HepG2 (cell line): ENCODE measurements around the gene EGF. TPM values are rescaled to one million over a fixed set of nuclear protein-coding genes. Genes with fewer than 3 reads are reported as not detected.

Experiments used
- ATAC-seq: fragments of 200-7000 bp; cut with Tn5 transposase; 3 replicates; pipeline ENCODE4 v1.9.1; 2020; ENCODE audit warnings: mild to moderate bottlenecking, moderate library complexity
- BruUV-seq: library from RNA; stranded (reverse); fragments of 400-500 nt; replicated peaks from 2 replicates; lab custom pipeline; 2021; lab: Mats Ljungman, UMichigan
- CTCF ChIA-PET: fragments of 300-600 bp; formaldehyde crosslinking; extraction: SDS; loops from one replicate; lab custom pipeline; 2021; ENCODE audit warnings: low total read pairs, inconsistent platforms, low intra/inter-chr PET ratio; lab: Yijun Ruan, JAX
- POLR2A ChIA-PET: fragments of 350-600 bp; sonication (Branson Sonifier 250); formaldehyde crosslinking; loops from one replicate; lab custom pipeline; 2020; ENCODE audit warnings: antibody characterized with exemption, inconsistent platforms; lab: Yijun Ruan, JAX
- DNase-seq: peaks from one replicate; pipeline ENCODE4 v3.0.0-alpha.2; 2015; ENCODE audit warnings: low spot score
- FAIRE-seq: peaks from 3 replicates; lab custom pipeline; 2011; peaks lifted over from hg19 to GRCh38; lab: Jason Lieb, UNC
- H2AFZ ChIP-seq: one replicate; pipeline ENCODE4 v1.6.1; 2011; ENCODE audit warnings: low read length, inconsistent platforms
- H3K27ac ChIP-seq: fragments of 300-600 bp; 3 replicates; pipeline ENCODE4 v1.8.0; 2011; ENCODE audit warnings: mixed run types, mild to moderate bottlenecking, mixed read lengths, low read length, inconsistent platforms; ENCODE audit not compliant: insufficient read depth; ENCODE audit errors: extremely low read length
- H3K27me3 ChIP-seq, 2 experiments: fragments of 200-600 bp in 1 of 2; 2 replicates in 1 of 2; 3 replicates in 1 of 2; pipeline versions ENCODE4 v1.6.0 to v1.8.0; 2011; ENCODE audit warnings: low read length in 2 of 2, mild to moderate bottlenecking in 2 of 2, moderate library complexity in 2 of 2, inconsistent platforms in 1 of 2; ENCODE audit not compliant: insufficient read depth in 2 of 2, control insufficient read depth in 1 of 2
- H3K36me3 ChIP-seq, 2 experiments: fragments of 200-600 bp in 1 of 2; replicated peaks in 1 of 2; 2 replicates in 1 of 2; 3 replicates in 1 of 2; pipeline versions ENCODE4 v1.5.1 to v1.8.0; 2011; ENCODE audit warnings: low read length in 2 of 2, inconsistent platforms in 1 of 2; ENCODE audit not compliant: insufficient read depth in 2 of 2, control insufficient read depth in 1 of 2
- H3K4me1 ChIP-seq: 2 replicates; pipeline ENCODE4 v1.5.1; 2012; ENCODE audit warnings: low read length, inconsistent platforms; ENCODE audit not compliant: insufficient read depth
- H3K4me2 ChIP-seq: 2 replicates; pipeline ENCODE4 v1.6.0; 2011; ENCODE audit warnings: low read depth, low read length, inconsistent platforms
- H3K4me3 ChIP-seq, 3 experiments: fragments of 200-600 bp in 1 of 3; sonication (generic), shearing (Covaris generic) in 1 of 3; replicated peaks in 1 of 3; 2 replicates each; pipeline ENCODE4 v1.5.1; 2011 to 2016; ENCODE audit warnings: low read length in 3 of 3, inconsistent platforms in 2 of 3, low read depth in 2 of 3, mild to moderate bottlenecking in 2 of 3, control low read depth in 1 of 3, mixed read lengths in 1 of 3; ENCODE audit not compliant: insufficient read depth in 1 of 3
- H3K79me2 ChIP-seq: one replicate; pipeline ENCODE4 v1.6.1; 2011; ENCODE audit warnings: low read length, inconsistent platforms; ENCODE audit not compliant: insufficient read depth
- H3K9ac ChIP-seq: 2 replicates; pipeline ENCODE4 v1.6.0; 2011; ENCODE audit warnings: mild to moderate bottlenecking, low read depth, low read length, inconsistent platforms; ENCODE audit not compliant: insufficient read depth
- H3K9me3 ChIP-seq: 2 replicates; pipeline ENCODE4 v1.5.1; 2012; ENCODE audit warnings: mild to moderate bottlenecking, low read length
- H4K20me1 ChIP-seq: 2 replicates; pipeline ENCODE4 v1.6.0; 2011; ENCODE audit warnings: inconsistent platforms, mild to moderate bottlenecking, low read length, moderate library complexity; ENCODE audit not compliant: insufficient read depth
- ARHGAP35 ChIP-seq: sonication (generic); formaldehyde crosslinking; IDR thresholded peaks from 2 replicates; pipeline ENCODE4 v1.9.0; 2022; ENCODE audit warnings: mild to moderate bottlenecking, inconsistent platforms, moderate library complexity, missing genetic modification reagents, borderline replicate concordance
- EHMT2 ChIP-seq: fragments of 200-600 bp; sonication (generic); IDR thresholded peaks from 2 replicates; pipeline ENCODE4 v1.7.0; 2017; ENCODE audit warnings: antibody characterized with exemption, low read depth, low read length, borderline replicate concordance
- EP300 ChIP-seq, 3 experiments: sonication (generic) in 1 of 3; formaldehyde crosslinking in 1 of 3; IDR thresholded peaks; 2 replicates each; pipeline versions ENCODE4 v1.5.1 to v1.6.1; 2011 to 2020; ENCODE audit warnings: low read depth in 2 of 3, low read length in 2 of 3, borderline replicate concordance in 1 of 3, improper control_type of control experiment in 1 of 3, mild to moderate bottlenecking in 1 of 3, missing genetic modification reagents in 1 of 3, moderate library complexity in 1 of 3
- HOXA7 ChIP-seq: sonication (generic); formaldehyde crosslinking; IDR thresholded peaks from 2 replicates; pipeline ENCODE4 v1.8.1; 2022; ENCODE audit warnings: mild to moderate bottlenecking, missing genetic modification reagents, moderate library complexity
- KDM5A ChIP-seq: fragments of 200-600 bp; sonication (generic); IDR thresholded peaks from 2 replicates; pipeline ENCODE4 v1.7.0; 2018; ENCODE audit warnings: antibody characterized with exemption, mild to moderate bottlenecking, low read length, borderline replicate concordance
- MIER2 ChIP-seq: IDR thresholded peaks from 2 replicates; pipeline ENCODE4 v1.6.1; 2016; ENCODE audit warnings: missing biosample characterization, missing genetic modification reagents
- NFE2 ChIP-seq: sonication (generic); formaldehyde crosslinking; IDR thresholded peaks from 2 replicates; pipeline ENCODE4 v1.4.0; 2020; ENCODE audit warnings: missing genetic modification reagents
- POGZ ChIP-seq: sonication (generic); formaldehyde crosslinking; IDR thresholded peaks from 2 replicates; pipeline ENCODE4 v1.4.0; 2020; ENCODE audit warnings: mild to moderate bottlenecking, missing genetic modification reagents
- SP140L ChIP-seq: sonication (generic); formaldehyde crosslinking; IDR thresholded peaks from 2 replicates; pipeline ENCODE4 v1.4.0; 2020; ENCODE audit warnings: missing genetic modification reagents, borderline replicate concordance
- TCF7L2 ChIP-seq: IDR thresholded peaks from 2 replicates; pipeline ENCODE4 v1.6.1; 2011; ENCODE audit warnings: mild to moderate bottlenecking, low read depth, low read length, moderate library complexity
- ZKSCAN1 ChIP-seq: fragments of 150-350 bp; IDR thresholded peaks from 2 replicates; pipeline ENCODE4 v1.6.1; 2014; ENCODE audit warnings: low read length
- WGBS: methylation state at CpG from one replicate; pipeline ENCODE4 v1.1.6; 2017; ENCODE audit warnings: low lambda C conversion rate; 5-methylcytosine and 5-hydroxymethylcytosine counted together
- in situ Hi-C: cut with HindIII; loops from 2 replicates; pipeline ENCODE4 v1.10.0; 2017; ENCODE audit warnings: low pct_unique_long_range_greater_than_20kb; ENCODE audit not compliant: extremely low pct_ligation_motif_present
- intact Hi-C: fragments of 100-400 bp; cut with micrococcal nuclease; formaldehyde crosslinking; loops from one replicate; pipeline ENCODE4 v1.10.0; 2022; ENCODE audit not compliant: unreplicated experiment
- polyA plus RNA-seq, 8 experiments: library from polyadenylated mRNA; depleted of rRNA in 3 of 8; stranded (reverse) in 7 of 8; unstranded in 1 of 8; fragments of >200 nt; fragmentation: Illumina TruSeq in 4 of 8; extraction: Trizol in 4 of 8; gene quantifications; 2 replicates each; pipeline versions ENCODE4 v1.2.1 to v1.2.3, GENCODE V29; 2011 to 2016; ENCODE audit warnings: low read depth in 4 of 8, missing spikeins in 1 of 8, mixed read lengths in 1 of 8; ENCODE audit not compliant: insufficient read depth in 1 of 8
- total RNA-seq, 5 experiments: library from RNA; depleted of rRNA; stranded (reverse); fragments of >200 nt; fragmentation: Illumina TruSeq; extraction: Trizol; gene quantifications; 2 replicates each; pipeline ENCODE4 v1.2.3, GENCODE V29; 2016; ENCODE audit warnings: low read depth in 1 of 5
- TF ChIP-seq, protein P1 (sequence below): sonication (generic); formaldehyde crosslinking; conservative IDR thresholded peaks from 2 replicates; pipeline ENCODE4 v1.4.0; 2020; ENCODE audit warnings: missing genetic modification reagents
- TF ChIP-seq, protein P2 (sequence below): sonication (generic); formaldehyde crosslinking; IDR thresholded peaks from 2 replicates; pipeline ENCODE4 v1.5.0; 2020; ENCODE audit warnings: mild to moderate bottlenecking, missing genetic modification reagents
- TF ChIP-seq, protein P3 (sequence below): fragments of 450-650 bp; IDR thresholded peaks from 2 replicates; pipeline ENCODE4 v1.6.1; 2016

Gene EGF
- total and polyA plus RNA-seq, 2 of the 13 experiments (the other 11 are each of a cell fraction or from before 2014, with no cell fraction given), result 0.07 to 0.08 TPM

GRCh38 chr4:109890076-109890475 is 22.6 kb upstream of the EGF start (continued):
- TF ChIP-seq, protein P1, sequence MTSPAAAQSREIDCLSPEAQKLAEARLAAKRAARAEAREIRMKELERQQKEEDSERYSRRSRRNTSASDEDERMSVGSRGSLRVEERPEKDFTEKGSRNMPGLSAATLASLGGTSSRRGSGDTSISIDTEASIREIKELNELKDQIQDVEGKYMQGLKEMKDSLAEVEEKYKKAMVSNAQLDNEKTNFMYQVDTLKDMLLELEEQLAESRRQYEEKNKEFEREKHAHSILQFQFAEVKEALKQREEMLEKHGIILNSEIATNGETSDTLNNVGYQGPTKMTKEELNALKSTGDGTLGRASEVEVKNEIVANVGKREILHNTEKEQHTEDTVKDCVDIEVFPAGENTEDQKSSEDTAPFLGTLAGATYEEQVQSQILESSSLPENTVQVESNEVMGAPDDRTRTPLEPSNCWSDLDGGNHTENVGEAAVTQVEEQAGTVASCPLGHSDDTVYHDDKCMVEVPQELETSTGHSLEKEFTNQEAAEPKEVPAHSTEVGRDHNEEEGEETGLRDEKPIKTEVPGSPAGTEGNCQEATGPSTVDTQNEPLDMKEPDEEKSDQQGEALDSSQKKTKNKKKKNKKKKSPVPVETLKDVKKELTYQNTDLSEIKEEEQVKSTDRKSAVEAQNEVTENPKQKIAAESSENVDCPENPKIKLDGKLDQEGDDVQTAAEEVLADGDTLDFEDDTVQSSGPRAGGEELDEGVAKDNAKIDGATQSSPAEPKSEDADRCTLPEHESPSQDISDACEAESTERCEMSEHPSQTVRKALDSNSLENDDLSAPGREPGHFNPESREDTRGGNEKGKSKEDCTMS (CRISPR knock-in tag), result no peak
- TF ChIP-seq MIER2 (CRISPR knock-in tag), result no peak
- TF ChIP-seq KDM5A, result no peak
- TF ChIP-seq NFE2 (CRISPR knock-in tag), result no peak
- TF ChIP-seq, protein P2, sequence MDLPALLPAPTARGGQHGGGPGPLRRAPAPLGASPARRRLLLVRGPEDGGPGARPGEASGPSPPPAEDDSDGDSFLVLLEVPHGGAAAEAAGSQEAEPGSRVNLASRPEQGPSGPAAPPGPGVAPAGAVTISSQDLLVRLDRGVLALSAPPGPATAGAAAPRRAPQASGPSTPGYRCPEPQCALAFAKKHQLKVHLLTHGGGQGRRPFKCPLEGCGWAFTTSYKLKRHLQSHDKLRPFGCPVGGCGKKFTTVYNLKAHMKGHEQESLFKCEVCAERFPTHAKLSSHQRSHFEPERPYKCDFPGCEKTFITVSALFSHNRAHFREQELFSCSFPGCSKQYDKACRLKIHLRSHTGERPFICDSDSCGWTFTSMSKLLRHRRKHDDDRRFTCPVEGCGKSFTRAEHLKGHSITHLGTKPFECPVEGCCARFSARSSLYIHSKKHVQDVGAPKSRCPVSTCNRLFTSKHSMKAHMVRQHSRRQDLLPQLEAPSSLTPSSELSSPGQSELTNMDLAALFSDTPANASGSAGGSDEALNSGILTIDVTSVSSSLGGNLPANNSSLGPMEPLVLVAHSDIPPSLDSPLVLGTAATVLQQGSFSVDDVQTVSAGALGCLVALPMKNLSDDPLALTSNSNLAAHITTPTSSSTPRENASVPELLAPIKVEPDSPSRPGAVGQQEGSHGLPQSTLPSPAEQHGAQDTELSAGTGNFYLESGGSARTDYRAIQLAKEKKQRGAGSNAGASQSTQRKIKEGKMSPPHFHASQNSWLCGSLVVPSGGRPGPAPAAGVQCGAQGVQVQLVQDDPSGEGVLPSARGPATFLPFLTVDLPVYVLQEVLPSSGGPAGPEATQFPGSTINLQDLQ, result no peak
- no peak for TF ChIP-seq POGZ (CRISPR knock-in tag)

DNA sequence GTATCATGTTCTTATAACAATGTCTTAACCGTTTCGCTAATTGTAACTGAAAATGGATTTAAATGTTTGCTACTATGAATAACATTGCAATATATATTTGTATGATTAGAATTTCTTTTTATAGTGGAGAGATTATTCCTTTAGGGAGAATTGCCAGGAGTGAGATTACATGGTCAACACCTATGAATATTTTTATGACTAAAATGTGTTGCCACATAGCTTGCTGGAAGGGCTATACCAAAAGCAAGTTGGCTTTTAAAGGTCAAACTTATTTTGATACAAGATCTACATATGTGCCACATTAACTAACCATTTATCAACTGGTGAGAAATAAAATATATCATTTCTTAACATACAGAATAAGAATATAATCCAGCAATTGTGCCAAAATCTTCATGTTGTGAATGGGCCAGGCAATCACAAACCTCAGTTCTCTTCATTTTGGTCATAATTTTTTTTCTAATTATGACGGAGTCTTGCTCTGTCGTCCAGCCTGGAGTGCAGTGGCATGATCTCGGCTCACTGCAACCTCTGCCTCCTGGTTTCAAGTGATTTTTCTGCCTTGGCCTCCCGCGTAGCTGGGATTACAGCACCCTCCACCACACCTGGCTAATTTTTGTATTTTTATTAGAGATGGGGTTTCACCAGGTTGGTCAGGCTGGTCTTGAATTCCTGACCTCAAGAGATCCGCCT is 10.0 kb upstream of the EGF start:
- DNase-seq, result no peak
- no TSS peak for BruUV-seq
- CTCF ChIA-PET, result no interaction called here
- H3K36me3 ChIP-seq, result no peaks in the 10 kb centered on the region
- ATAC-seq, result no peak
- no peak overlapping the region for H3K27ac ChIP-seq
- no peaks in the 10 kb centered on the region for H4K20me1 ChIP-seq
- in situ Hi-C loops, result no loop called here
- H3K79me2 ChIP-seq, result no peaks in the 10 kb centered on the region
- POLR2A ChIA-PET, result no interaction called here
- H3K4me1 ChIP-seq, result no peaks in the 10 kb centered on the region
- H2AFZ ChIP-seq, result no peak overlapping the region
- TF ChIP-seq TCF7L2 (no peak), EHMT2 (no peak), ARHGAP35 (CRISPR knock-in tag) (no peak), SP140L (CRISPR knock-in tag) (no peak), EP300 (IDR thresholded peaks at IDR 0.05; ENCODE audit: low read depth in 2 of 2, low read length in 2 of 2) (no peak), EP300 (CRISPR knock-in tag; IDR thresholded peaks at IDR 0.05; ENCODE audit: borderline replicate concordance) (no peak), HOXA7 (CRISPR knock-in tag) (no peak), ZKSCAN1 (no peak)
- TF ChIP-seq, protein P3, sequence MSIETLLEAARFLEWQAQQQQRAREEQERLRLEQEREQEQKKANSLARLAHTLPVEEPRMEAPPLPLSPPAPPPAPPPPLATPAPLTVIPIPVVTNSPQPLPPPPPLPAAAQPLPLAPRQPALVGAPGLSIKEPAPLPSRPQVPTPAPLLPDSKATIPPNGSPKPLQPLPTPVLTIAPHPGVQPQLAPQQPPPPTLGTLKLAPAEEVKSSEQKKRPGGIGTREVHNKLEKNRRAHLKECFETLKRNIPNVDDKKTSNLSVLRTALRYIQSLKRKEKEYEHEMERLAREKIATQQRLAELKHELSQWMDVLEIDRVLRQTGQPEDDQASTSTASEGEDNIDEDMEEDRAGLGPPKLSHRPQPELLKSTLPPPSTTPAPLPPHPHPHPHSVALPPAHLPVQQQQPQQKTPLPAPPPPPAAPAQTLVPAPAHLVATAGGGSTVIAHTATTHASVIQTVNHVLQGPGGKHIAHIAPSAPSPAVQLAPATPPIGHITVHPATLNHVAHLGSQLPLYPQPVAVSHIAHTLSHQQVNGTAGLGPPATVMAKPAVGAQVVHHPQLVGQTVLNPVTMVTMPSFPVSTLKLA, result no peak
- H3K27me3 ChIP-seq, result no peaks in the 10 kb centered on the region
- FAIRE-seq, result no peak
- H3K4me3 ChIP-seq, result no peak overlapping the region
- 50% methylated on average over 8 of the region's 8 CpGs for WGBS
- no peaks in the 10 kb centered on the region for H3K9me3 ChIP-seq
- no peak overlapping the region for H3K9ac ChIP-seq
- intact Hi-C loops, result no loop called here
- H3K4me2 ChIP-seq, result no peak overlapping the region
